SIG-M5 (cell line): Measurements from ENCODE around the gene OR1A1.
"Not testable (repeated sequence)": the region's sequence is repeated elsewhere in the genome, so short reads cannot be mapped to it uniquely, and the experiment has no call there.

ENCODE experiments used
- DNase-seq: peaks from one replicate; lab custom pipeline; 2025; lab: John Stamatoyannopoulos, UW

Gene OR1A1, protein sequence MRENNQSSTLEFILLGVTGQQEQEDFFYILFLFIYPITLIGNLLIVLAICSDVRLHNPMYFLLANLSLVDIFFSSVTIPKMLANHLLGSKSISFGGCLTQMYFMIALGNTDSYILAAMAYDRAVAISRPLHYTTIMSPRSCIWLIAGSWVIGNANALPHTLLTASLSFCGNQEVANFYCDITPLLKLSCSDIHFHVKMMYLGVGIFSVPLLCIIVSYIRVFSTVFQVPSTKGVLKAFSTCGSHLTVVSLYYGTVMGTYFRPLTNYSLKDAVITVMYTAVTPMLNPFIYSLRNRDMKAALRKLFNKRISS

DNA sequence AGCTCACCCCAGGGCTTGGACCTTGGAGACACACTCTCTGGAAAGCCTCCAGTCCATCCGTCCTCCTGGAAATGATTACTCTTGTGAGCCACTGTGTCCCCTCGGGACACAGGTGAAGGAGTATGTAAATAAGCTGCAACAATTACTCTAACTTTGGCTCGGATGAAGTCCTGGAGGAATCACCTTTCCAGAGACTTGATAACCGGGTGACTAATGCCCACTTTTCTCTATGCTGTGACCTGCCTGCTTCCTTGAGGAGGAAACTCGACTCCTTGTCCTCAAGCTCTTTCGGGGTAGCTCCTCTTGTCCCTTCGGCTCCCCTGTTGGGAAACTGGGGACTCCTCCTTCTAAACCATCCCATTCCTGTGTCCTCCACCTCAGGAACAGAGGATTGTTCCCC lies at the start of gene OR1A1:
OR1A1 (plus strand) TSS at position 301 of the 400 bp plus-strand sequence. CDS start 7,954 bp downstream, outside the sequence.
- no peak for DNase-seq

DNA sequence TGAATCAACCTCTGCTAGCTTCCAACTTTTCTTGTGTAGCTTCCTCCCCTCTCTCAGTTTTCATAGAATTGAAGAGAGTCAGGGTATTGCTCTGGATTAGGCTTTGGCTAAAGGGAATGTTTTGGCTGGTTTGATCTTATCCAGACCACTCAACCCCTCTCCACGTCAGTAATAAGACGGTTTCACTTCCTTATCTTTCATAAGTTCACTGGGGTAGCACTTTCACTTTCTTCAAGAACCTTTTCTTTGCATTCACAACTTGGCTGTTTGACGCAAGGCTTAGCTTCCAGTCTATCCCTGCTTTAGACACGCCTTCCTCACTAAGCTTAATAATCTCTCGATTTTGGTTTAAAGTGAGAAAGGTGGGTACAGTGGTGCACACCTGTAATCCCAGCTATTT lies 39.9 kb upstream of the OR1A1 start:
- DNase-seq = peak; percentile 72

DNA sequence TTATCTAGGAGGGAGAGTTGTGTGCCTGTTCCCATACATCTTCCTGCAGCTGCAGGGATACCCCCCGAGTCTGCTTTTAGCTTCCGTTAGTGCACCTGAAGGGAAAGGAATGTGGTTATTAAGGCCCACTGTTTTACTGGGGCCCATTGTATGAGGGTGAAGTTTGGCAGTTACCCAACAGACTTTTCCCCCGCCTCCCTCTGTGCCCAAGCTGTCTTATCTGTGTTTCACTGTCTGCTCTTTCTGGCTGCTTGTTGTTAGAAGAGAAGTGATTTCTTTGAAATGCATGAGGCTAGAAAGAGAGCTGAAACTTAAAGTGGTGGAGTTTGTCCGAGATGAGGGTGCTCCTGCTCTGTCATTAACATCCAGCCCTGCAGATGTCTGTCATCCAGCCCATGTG lies 17.5 kb upstream of the OR1A1 start:
- DNase-seq = no peak

DNA sequence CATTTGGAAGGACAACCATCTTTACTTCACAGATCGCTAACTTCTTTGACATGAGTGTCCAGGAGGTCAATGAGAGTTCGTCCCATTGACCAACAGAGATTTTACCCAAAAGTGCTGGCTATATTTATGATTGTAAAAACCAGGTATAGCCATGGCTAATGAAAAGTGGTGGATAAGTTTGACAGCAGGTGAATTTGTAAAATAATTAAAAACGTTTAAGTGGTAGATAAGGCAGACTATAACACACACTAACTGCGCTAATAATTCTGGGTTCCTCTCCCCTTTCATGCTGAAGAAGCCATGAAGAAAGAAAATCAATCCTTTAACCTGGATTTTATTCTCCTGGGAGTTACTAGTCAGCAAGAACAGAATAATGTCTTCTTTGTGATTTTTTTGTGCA lies 10.2 kb upstream of the OR1A1 start, which contains the start of gene OR1A2:
OR1A2 (plus strand) TSS at position 301 of the 400 bp plus-strand sequence; CDS start at position 301, 0 bp downstream.
- DNase-seq = no peak

DNA sequence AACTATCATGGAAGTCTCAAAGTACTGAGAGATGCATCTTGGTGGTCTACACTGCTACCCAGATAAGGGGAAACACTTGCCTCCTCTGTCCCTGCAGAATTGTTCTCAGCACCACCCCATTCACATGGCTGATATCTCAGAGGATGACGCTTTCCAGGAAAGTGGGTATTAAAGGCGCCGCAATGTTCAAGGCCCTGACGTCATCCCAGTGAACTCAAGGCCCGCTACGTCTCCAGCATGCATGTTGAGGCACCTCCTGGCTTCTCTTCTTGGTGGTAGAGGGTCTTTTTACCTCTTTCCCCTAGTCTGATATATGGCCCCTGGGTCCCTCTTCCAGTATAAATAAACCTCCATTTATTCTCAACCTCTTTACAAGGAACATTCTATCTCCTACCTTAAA lies 1.0 kb downstream of the OR1A1 start:
- DNase-seq = no peak

DNA sequence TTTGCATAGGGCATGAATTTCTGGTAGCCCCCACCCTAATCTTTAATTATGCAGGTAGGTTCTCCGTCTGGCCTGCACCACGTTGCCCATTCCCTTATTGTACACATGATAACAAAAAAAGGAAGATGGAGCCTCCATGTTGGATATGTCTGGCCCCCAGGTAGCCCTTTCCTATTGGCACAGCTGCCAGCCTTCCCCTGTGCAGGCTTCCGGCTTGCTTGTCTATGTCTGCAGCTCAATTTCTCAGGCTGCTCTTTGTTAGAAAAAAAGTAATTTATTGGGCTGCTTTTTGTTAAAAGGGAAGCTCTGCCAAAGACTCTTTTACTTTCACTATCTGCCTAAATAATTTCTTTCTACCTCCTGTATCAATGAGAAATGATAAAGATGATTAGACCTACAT lies 5.5 kb downstream of the OR1A1 start:
- no peak for DNase-seq

DNA sequence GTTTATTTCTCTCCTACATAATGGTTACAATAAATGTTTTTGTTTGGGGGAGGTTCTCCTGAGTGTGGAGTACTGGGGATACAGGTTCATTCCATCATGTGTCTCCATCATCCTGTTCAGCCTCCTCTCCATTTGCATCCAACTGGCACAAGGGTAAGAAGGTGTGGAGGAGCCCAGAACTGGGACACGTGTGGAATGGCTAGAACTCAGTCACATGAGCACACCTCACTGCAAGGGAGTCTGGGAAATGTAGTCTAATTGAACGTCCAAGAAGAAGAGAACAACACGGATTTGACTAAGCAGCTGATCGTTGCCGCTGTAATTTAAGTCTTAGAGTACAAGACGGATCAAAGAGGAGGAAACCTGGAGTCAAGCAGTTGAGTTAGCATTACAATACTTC lies 6.1 kb downstream of the OR1A1 start:
- no peak for DNase-seq

DNA sequence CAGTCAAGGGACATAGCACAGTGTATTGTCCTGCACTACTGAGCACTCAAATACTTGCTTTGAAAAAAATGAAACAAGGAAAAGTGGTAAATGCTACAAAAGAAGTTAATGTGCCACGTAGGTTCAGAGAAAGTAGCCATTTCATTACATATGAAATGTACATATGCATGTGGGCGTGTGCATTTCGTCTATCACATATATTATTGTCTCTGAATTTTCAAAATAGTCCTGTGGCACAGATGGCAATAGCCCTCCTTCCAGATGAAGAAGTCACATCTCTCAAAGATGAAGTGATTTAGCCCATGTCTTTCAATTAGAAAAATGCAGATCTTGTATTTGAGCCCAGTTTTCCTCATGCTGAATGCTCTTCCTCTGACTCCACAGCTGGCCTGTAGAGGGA lies 12.5 kb downstream of the OR1A1 start:
- not testable (repeated sequence) for DNase-seq

DNA sequence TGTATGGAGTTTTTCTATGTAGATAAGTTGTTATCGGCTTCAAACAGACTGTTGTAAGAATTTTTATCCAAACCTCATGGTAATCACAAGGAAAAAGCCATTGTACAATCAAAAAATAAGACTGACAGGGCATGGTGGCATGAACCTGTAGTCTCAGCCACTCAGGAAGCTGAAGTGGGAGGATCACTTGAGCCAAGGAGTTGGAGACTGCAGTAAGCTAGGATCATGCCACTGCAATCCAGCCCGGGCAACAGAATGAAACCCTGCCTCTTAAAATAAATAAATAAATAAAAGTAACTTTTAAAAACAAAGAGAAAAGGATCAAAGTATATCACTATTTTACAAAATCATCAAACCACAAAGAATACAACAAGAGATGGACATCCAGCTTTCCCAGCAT lies 14.4 kb downstream of the OR1A1 start:
- DNase-seq = no peak

DNA sequence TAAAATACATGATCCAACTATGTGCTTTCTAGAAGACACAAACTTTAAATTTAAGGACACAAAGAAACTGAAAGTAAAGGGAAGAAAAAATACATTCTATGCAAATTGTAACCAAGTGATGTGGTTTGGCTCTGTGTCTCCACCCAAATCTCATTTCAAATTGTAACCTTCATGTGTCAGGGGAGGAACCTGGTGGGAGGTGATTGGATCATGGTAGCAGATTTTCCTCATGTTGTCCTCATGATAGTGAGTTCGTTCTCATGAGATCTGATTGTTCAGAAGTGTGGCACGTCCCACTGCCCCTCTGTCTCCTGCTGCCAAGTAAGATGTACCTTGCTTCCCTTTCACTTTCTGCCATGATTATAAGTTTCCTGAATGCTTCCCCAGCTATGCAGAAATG lies 15.0 kb downstream of the OR1A1 start:
- no peak for DNase-seq

DNA sequence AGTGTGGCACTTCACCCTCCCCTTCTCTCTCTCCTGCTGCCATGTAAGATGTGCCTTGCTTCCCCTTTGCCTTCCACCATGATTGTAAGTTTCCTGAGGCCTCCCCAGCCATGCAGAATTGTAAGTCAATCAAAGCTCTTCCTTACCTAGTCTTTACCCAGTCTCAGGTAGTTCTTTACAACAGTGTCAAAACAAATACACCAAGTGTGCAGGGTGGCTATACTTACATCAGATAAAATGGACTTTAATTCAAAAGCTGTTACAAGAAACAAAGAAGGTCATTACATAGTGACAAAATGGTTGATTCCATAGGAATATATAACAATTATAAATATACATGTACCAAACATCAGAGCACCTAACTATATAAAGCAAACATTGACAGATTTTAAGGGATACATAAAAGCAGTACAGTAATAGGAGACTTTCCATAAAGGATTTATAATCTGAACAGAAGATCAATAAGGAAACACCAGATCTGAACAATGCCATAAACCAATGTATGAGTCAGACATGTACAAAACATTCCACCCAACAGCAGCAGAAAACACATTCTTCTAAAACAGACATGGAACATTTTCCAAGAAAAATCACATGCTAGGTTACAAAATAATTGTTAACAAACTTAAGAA lies 17.4 kb downstream of the OR1A1 start:
- not testable (repeated sequence) for DNase-seq

DNA sequence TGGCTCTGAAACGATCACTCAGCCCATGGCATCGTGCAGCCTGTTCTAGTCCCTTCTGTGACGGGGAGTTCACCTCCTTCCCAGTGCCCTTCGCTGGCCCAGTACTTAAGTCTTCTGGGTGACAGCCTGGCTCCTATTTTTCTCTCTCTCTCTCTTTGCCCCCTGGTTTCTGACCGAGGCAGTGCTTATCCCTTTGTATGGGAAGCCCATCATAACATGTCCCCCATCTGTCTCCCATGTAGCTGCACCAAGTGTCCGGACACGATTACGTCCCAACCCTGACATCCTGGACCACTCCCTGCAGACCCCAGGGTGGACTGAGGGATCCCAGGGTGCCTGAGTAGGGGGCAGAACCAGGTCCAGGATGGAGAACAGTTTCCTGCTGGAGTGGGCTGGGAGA lies 24.8 kb downstream of the OR1A1 start:
- not testable (repeated sequence) for DNase-seq

DNA sequence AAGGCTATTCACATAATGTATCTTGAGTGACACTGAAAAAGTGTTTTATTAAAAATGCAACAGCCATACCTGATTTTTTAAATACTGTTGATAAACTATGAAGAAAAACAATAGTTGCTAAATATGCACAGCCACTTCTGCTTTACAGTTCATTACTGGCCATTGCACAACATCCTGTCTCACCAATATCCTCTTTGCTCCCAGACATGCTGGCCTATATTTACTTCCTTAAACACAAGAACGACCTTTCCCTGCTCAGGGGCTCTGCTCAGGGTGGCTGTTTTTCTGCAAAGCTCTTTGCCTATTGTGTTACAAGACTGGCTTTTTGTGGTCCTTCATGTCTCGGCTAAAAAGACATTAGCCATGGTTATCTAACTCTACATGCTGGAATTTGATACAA lies 31.2 kb downstream of the OR1A1 start:
- peak; percentile 59 for DNase-seq

DNA sequence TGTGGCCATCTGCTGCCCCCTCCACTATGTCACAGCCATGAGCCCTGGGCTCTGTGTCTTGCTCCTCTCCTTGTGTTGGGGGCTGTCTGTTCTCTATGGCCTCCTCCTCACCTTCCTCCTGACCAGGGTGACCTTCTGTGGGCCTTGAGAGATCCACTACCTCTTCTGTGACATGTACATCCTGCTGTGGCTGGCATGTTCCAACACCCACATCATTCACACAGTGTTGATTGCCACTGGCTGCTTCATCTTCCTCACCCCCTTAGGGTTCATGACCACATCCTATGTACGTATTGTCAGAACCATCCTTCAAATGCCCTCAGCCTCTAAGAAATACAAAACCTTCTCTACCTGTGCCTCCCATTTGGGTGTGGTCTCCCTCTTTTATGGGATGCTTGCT lies 33.6 kb downstream of the OR1A1 start:
- DNase-seq = not testable (repeated sequence)

DNA sequence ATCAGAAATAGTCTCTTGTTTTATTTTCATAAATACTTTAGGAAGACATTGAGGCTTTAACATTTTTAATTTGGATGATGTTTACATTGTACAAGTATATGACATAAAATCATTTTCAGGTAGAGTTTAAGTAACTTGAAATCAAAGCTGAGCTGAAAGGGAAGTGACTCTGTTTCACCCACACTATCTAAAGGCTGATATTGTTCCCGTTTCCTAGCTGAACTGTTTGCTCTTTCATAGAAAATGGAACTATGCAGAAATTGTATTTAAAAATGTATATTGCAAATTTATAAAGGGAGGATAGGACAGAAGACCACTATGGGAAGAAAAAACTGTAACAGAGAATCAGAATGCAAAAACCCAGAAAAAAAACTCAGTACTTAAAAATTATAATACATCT lies 37.4 kb downstream of the OR1A1 start:
- DNase-seq = not testable (repeated sequence)

DNA sequence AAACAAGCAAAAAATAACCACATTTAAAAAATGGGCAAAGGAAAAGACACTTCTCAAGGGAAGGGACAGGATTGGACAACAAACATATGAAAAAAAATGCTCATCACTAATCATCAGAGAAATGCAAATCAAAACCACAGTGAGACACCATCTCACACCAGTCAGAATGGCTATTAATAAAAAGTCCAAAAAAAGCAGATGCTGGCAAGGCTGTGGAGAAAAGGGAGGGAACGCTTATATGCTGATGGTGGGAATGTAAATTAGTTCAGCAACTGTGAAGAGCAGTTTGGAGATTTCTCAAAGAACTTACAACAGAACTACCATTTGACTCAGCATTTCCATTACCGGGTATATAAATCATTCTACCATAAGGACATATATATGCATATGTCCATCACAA lies 41.5 kb downstream of the OR1A1 start:
- DNase-seq = not testable (repeated sequence)

DNA sequence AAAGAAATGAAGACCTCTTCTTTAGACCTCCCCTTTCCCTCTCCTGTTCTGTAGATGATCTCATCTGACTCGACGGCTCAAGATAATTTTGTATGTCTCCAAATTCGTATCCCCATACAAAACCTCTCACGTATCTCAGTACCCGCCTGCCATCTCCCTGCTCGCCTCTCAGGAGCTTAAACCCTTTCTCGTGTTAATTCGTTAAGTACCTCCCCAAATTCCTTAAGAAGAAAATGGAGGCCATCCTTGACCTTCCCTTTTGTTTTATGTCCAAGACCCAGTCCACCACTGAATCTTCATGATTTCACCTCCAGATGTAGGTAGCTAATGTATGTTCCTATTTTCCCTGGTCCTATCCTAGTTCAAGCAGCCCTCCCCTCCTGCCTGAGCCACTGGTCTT lies 49.1 kb downstream of the OR1A1 start:
- no peak for DNase-seq

DNA sequence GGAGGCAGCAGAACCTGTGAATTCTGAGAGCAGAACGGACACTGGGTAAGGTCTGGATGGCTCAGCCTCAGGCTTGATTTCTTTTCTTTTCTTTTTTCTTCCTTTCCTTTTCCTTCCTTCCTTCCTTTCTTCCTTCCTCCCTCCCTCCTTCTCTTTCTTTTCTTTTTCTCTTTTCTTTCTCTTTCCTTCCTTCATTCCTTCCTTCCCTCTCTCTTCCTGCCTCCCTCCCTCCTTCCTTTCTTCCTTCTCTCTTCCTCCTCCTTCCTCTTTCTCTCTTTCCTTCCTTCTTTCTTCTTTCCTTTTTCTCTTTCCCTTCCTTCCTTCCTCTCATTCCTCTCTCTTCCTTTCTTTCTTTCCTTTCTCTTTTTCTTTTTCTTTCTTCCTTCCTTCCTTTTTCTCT lies 52.7 kb downstream of the OR1A1 start:
- no peak for DNase-seq

DNA sequence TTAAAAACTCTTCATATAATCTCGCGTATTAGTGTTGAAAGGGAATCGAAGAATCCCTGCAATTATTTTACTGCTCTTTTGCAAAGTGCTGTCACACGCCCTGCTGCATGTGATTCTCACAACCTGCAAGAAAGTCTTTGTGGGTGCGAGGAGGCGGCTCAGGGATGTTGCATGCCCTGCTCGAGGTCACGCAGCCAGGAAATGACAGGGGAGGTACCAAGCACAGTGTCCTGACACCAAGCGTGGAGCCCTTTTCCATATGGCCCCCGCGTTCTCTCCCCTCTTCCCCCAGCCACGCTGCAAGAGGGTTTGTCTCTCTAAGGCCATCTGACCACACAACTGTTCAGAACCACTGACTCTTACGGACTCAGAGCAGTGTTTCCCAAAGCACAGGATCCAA lies 53.1 kb downstream of the OR1A1 start:
- DNase-seq = no peak
